C4-2B (cell line): ENCODE measurements around the gene FTCD.

Experiments
- ZFX ChIP-seq: fragments of 450-650 bp; IDR thresholded peaks from 2 replicates; pipeline ENCODE4 v1.6.1; 2017
- TF ChIP-seq, protein P1 (sequence below): fragments of 450-650 bp; conservative IDR thresholded peaks from 2 replicates; pipeline ENCODE4 v1.5.1; 2017; ENCODE audit warnings: mild to moderate bottlenecking

DNA sequence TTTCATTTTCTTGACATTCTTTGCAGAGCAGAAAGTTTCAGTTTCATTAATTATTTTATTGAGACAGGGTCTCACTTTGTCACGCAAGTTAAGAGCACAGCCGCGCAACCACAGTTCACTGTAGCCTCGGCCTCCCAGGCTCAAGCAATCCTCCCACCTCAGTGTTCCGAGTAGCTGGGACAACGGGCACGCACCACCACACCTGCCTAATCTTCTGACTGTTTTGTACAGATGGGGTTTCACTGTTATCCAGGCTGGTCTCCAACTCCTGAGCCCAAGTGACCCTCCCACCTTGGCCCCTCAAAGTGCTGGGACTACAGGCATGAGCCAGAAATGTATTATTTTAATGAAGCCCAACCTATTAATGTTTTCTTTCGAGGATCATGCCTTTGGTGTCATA lies 31.9 kb upstream of the FTCD start:
- TF ChIP-seq, protein P1, sequence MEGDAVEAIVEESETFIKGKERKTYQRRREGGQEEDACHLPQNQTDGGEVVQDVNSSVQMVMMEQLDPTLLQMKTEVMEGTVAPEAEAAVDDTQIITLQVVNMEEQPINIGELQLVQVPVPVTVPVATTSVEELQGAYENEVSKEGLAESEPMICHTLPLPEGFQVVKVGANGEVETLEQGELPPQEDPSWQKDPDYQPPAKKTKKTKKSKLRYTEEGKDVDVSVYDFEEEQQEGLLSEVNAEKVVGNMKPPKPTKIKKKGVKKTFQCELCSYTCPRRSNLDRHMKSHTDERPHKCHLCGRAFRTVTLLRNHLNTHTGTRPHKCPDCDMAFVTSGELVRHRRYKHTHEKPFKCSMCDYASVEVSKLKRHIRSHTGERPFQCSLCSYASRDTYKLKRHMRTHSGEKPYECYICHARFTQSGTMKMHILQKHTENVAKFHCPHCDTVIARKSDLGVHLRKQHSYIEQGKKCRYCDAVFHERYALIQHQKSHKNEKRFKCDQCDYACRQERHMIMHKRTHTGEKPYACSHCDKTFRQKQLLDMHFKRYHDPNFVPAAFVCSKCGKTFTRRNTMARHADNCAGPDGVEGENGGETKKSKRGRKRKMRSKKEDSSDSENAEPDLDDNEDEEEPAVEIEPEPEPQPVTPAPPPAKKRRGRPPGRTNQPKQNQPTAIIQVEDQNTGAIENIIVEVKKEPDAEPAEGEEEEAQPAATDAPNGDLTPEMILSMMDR: no peak
- TF ChIP-seq ZFX: no peak
